Measurements from ENCODE around the gene HMOX2.

The HMOX2 gene

GRCh38 chr16:4475880-4476788 lies at the start of gene HMOX2:
HMOX2 (plus strand) TSS chr16:4476398; CDS start chr16:4505525, 29,127 bp downstream.
- DNase-seq, result peak; percentile 95

DNA sequence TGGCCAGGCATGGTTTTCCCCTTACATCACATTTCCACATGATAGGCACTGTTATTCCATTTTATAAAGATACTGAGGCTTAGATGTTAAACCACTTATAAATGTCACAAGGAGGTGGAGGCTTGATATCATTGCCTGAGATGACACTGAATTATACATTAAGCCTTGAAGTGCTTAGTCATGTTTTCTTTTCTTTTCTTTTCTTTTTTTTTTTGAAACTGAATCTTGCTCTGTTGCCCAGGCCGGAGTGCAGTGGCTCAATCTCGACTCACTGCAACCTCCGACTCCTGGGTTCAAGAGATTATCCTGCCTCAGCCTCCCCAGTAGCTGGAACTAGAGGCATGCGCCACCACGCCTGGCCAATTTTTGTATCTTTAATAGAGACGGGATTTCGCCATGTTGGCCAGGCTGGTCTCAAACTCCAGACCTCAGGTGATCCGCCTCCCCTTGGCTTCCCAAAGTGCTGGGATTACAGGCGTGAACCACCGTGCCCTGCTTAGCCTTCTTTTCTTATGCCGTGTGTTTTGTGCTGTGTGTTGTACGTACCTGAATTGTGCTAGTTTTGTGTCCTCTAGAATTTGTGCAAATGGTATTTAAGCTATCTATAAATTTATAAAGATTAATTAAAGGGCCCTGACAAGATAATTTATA lies 49.4 kb upstream of the HMOX2 start:
- no peak for DNase-seq

DNA sequence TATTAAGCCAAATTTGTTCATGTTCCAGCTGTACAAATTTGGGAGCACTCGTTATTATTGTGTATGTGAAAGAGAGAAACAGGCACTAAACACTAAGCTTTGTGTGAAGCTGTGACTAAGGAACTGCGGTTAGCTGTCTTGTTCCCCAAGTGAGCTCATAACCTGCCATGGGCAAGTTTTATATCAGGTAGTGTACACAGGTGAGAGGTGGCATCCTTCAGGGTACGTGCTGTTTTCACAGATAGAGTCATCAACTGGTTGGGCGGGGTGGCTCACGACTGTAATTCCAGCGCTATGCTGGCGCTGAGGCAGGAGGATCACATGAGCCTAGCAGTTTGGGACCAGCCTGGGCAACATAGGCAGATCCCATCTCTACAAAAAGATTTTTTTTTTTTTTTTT lies 47.7 kb upstream of the HMOX2 start:
- no peak for DNase-seq

GRCh38 chr16:4431023-4431422 lies 45.2 kb upstream of the HMOX2 start:
- no peak for DNase-seq

DNA sequence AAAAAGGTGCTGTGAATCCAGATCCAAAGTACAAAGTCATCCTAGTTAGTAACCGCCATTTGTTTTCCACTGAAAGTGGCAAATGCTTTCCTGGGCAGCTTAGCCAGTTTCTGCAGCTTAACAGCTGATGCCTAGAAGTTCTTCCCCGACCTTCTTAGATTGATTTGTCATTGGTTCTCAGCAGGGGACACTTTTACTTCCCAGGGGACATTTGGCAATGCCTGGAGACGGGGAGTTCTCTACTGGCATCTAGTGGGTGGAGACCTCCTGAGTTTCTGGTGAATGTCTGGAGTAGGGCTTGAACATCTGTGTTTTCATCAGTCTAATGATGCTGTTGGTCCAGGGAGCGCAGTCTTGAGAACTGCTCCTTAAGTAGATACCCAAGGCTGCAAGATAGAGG lies 43.0 kb upstream of the HMOX2 start:
- no peak for DNase-seq

DNA sequence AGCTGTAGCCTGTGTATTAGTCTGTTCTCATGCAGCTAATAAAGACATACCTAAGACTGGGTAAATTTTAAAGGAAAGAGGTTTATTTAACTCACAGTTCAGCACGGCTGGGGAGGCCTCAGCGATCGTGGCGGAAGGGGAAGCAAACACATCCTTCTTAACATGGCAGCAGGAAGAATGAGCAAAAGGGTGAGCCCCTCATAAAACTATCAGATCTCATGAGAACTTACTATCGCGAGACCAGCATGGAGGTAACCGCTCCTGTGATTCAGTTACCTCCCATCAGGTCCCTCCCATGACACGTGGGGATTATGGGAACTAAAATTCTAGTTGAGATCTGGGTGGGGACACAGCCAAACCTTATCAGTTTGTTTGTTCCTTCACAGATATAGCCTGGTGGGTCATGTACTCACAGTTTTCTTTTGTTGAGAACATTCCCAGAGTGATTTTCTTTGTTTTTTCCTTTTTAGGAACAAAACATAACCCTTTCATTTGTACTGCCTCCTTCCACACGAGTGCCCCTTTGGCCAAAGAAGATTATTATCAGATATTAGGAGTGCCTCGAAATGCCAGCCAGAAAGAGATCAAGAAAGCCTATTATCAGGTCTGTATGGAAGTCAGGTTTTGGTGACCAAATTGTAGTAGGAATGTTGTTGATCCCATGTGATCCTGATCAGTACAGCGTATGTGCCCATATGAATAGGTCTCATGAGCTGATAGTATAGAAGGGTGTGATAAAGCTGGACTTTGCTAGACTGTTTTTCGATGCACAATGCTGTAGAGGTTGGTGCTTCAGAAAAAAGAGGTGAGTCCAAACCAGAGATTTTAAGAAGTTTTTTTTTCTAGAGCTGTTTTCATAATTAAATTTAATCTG lies 42.0 kb upstream of the HMOX2 start:
- no peak for DNase-seq

- no peak for DNase-seq
Measured at GRCh38 chr16:4435337-4436067, 40.7 kb upstream of the HMOX2 start.

DNA sequence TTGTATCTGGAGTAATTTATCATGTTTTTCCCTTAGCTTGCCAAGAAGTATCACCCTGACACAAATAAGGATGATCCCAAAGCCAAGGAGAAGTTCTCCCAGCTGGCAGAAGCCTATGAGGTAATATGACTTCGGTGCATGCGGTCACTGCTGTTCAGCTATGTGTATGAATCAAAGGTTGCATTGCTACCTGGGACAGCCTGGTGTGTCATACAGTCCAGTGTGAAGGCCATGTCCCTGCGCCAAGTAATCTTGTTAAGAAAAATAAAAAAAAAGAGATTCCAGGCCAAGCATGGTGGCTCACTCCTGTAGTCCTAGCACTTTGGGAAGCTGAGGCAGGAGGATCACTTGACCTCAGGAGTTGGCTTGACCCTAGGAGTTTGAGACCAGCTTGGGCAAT lies 38.8 kb upstream of the HMOX2 start:
- DNase-seq, result no peak

GRCh38 chr16:4442371-4442770 lies 33.8 kb upstream of the HMOX2 start:
- DNase-seq, result no peak

DNA sequence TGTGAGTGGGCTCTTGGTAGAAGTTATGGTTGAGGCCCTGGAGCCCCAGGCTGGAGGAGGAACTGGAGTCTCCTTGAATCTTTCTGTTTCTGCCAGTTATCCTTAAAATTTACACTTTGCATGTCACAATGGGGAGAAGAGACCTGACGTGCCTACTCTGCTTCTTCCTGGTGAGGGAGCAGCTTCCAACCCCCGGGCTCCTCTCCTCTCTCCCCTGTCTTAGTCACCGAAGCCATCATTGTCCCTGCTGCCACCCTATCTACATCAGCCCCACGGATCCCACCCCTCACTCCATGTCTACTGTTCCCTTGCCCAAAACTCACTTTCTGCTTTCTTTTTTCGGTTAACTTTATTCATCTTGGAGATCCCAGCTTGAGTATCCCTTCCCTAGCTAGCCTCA lies 32.9 kb upstream of the HMOX2 start:
- no peak for DNase-seq

DNA sequence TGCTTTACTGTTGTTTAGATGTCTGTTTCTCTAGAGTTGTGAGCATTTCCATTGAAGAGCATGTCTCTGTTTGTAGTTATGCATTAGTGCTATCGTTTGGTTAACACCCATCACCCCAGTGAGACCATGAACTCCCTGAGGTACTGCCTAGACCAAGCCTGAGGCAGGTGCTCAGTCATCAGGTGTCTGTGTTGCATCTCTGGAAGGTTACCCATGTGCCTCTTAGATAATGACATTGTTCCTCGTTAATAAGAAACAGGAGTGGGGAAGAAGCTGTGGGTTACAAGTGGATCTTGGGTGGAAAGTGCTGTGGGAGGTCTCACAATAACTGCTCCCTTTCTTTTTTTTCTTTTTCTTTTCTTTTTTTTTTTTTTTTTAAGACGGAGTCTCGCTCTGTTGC lies 32.2 kb upstream of the HMOX2 start:
- DNase-seq, result no peak

DNA sequence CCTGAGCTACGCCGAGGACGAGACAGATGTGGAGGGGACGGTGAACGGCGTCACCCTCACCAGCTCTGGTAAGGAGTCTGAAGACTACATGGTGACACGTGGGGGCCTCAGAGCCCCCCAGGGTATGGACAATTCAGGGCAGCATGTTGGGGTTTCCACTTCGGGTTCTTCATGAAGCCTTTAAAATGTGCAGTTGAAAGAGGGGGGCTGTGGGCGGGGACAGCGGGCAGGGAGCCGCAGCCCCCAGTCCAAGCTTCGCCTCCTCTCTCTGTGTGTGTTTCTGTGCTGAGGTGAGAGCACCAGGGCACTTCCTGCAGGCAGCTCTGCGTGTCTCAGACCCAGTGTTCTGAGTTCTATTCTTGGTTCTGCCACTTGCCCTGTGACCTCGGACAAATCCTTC lies 25.8 kb upstream of the HMOX2 start:
- DNase-seq, result no peak

DNA sequence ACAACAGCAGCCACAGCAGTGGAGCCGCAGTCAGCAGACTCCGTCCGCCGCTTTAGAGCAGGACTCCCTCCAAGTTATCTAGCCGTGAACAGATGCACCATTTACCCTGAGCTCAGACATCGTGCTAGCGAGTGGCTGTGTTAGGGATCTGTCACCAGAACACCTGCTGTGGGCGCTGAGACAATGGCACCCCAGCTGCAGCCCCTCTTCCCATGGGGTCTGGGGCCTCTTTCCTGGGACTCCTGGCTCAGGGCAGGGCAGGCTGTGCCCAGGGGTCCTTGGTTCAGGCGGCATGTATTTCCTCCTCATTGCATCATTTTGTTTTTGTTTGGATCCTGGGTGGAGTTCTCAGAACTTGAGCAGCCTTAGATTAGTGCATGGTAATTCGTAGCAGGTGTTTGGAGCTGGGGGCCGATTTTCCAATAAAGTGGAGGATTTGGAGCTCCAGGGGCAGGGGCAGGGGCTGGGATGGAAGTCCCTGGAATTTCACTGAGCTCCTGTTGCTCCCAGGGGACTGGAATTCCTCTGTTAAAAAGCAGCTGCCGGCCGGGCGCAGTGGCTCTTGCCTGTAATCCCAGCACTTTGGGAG lies 25.2 kb upstream of the HMOX2 start:
- DNase-seq, result no peak

- DNase-seq, result no peak
Measured at GRCh38 chr16:4452674-4453073, 23.5 kb upstream of the HMOX2 start.

GRCh38 chr16:4454623-4455022 lies 21.6 kb upstream of the HMOX2 start:
- DNase-seq, result no peak

DNA sequence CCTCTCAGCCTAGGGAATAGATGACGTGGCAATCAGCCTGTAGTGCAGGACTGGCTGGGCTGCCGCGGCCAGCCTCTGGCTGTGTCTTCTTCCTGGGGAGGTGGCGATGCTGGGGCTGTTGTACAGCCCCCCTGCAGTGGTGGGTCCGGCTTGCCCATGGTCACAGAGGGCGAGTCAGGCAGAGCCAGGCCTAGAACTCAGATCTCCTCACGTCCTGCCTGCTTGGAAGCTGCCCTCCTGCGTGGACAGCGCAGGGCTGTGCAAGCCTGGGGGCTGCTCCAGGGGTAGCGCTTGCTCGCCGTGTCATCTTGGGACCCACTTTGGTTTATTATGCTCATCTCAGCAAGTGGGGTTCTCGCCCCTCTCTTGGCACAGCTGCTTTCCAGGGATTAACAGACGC lies 21.1 kb upstream of the HMOX2 start:
- DNase-seq, result no peak

DNA sequence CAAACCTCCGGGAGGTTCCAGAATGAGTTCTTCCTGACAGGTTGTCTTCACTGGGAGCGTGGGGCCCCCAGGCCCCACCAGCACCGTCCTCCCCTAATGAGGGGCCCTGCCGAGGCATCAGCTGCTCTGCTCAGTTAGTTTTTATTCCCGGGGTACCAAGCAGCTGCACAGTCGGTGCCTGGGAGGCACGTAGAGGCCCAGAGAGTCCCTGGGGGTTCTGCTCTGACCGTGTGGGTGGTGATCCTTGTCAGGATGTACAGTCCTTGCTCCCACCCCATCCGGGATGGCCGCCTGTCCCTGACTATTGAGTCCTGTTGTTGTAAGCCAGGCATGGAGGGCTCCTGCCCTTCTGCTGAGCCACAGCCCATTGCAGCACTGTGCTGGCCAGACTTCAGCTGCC lies 20.2 kb upstream of the HMOX2 start:
- DNase-seq, result no peak

- DNase-seq, result no peak
Measured at GRCh38 chr16:4460936-4461249, 15.3 kb upstream of the HMOX2 start.

GRCh38 chr16:4461250-4462085 lies 14.7 kb upstream of the HMOX2 start:
- no peak for DNase-seq

DNA sequence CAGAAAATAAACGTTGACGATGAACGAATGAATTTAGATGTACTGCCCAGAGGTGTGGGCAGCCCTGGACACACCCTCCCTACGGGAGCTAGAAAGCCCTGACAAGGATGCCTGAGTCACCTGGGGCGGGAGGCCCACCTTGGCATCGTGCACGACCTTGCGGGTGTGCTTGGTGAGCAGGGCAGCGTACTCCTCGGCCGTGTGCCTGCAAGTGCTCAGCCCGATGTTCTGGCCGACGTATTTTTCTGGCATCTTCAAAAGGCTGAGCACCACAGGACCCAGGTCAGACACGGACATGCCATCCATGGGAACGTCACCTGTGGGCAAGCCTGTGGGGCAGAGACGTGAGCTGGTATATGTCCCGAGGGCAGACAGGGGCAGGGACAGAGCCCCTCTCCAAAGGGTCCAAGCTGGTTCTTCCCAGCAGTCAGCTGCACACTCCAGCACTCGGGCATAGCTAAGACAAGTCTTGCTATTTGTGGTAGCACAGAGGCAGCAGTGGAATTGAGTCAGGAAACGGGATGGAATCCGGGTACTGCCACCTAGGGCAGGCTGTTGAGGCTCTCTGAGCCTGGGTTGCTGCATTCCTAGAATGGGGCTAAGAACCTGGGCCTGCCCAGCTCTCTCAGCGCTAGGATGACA lies 12.6 kb upstream of the HMOX2 start:
- DNase-seq, result no peak

Data from CD4-positive, alpha-beta T cell treated with Interleukin-17A for 1 hour (primary cell).